Measurements from ENCODE around the gene TWF2. TPM values are rescaled to one million over a fixed set of nuclear protein-coding genes. Genes with fewer than 3 reads are reported as not detected.

The TWF2 gene
- total RNA-seq, 1 experiment from 2014 or later, result 102 TPM

GRCh38 chr3:52218937-52219650 is 19.9 kb downstream of the TWF2 start:
- peak overlapping the region; percentile 43 for H3K4me3 ChIP-seq
- no peaks in the 10 kb centered on the region; the same call in 1 of the 2 replicates for H3K79me2 ChIP-seq (ENCODE audit: low read depth)
- BruUV-seq (replicated peaks), result no TSS peak
- H3K4me1 ChIP-seq (replicated peaks; ENCODE audit: insufficient read depth), result peaks cover 66% of the 10 kb centered on the region
- no peaks in the 10 kb centered on the region for H3K9me2 ChIP-seq (ENCODE audit: insufficient read depth)
- H4K20me1 ChIP-seq (ENCODE audit: insufficient read depth), result no peaks in the 10 kb centered on the region
- H2AFZ ChIP-seq, result no peak overlapping the region
- H3K36me3 ChIP-seq (ENCODE audit: low read depth), result peaks cover 5% of the 10 kb centered on the region; the same call in 1 of the 2 replicates
- CTCF ChIA-PET, result interaction anchor here (0.6 to 1.5 kb wide), 7 partner anchors 18 to 891 kb away, joined by 3 to 16 read pairs (median 4); no protein-coding TSS in a partner anchor
- POLR2A ChIA-PET (ENCODE audit: unreplicated experiment), result interaction anchor here (0.7 kb wide), 4 partner anchors 18 to 719 kb away, joined by 3 to 20 read pairs (median 4); partner anchors contain the start of genes GLYCTK and RRP9
- peak overlapping the region; percentile 97 for H3K27ac ChIP-seq
- peaks cover 43% of the 10 kb centered on the region for H3F3A ChIP-seq (ENCODE audit: insufficient read depth, low read depth)
- DNase-seq, result peak; percentile 85 to 90
- peak overlapping the region; percentile 69 for H3K4me2 ChIP-seq
- H3K9me3 ChIP-seq (ENCODE audit: insufficient read depth, low read depth), result no peaks in the 10 kb centered on the region
- TF ChIP-seq CTCF (conservative IDR thresholded peaks at IDR 0.05), result no peak
- no peak for TF ChIP-seq EZH2 (IDR thresholded peaks at IDR 0.05; ENCODE audit: low read depth)
- intact Hi-C loops (cut with micrococcal nuclease; ENCODE audit: unreplicated experiment), result loop anchor here (5.0 kb wide), 3 partner anchors 68 to 233 kb away; partner anchors contain the start of genes GLYCTK and TNNC1
- H3K27me3 ChIP-seq (ENCODE audit: insufficient read depth, low read depth), result no peaks in the 10 kb centered on the region

- peak overlapping the region; percentile 97 for H3K27ac ChIP-seq
- no peaks in the 10 kb centered on the region for H3K27me3 ChIP-seq (ENCODE audit: insufficient read depth, low read depth)
- peaks cover 10% of the 10 kb centered on the region; the same call in 1 of the 2 replicates for H3K36me3 ChIP-seq (ENCODE audit: low read depth)
- no peaks in the 10 kb centered on the region for H3K9me3 ChIP-seq (ENCODE audit: insufficient read depth, low read depth)
- peak overlapping the region; percentile 43 for H3K4me3 ChIP-seq
- intact Hi-C loops (cut with micrococcal nuclease; ENCODE audit: unreplicated experiment), result loop anchor here (5.0 kb wide), 3 partner anchors 69 to 234 kb away; partner anchors contain the start of genes GLYCTK and TNNC1
- CTCF ChIA-PET, result interaction anchor here (0.9 to 1.5 kb wide), 4 partner anchors 63 to 222 kb away, joined by 3 to 16 read pairs (median 4); no protein-coding TSS in a partner anchor
- H3F3A ChIP-seq (ENCODE audit: insufficient read depth, low read depth), result peaks cover 43% of the 10 kb centered on the region
- H4K20me1 ChIP-seq (ENCODE audit: insufficient read depth), result no peaks in the 10 kb centered on the region
- TF ChIP-seq CTCF (conservative IDR thresholded peaks at IDR 0.05) (no peak), EZH2 (IDR thresholded peaks at IDR 0.05; ENCODE audit: low read depth) (no peak)
- H2AFZ ChIP-seq, result no peak overlapping the region
- H3K9me2 ChIP-seq (ENCODE audit: insufficient read depth), result no peaks in the 10 kb centered on the region
- no peak for DNase-seq
- no peaks in the 10 kb centered on the region; the same call in 1 of the 2 replicates for H3K79me2 ChIP-seq (ENCODE audit: low read depth)
- H3K4me2 ChIP-seq, result peak overlapping the region; percentile 69
- BruUV-seq (replicated peaks), result no TSS peak
- POLR2A ChIA-PET (ENCODE audit: unreplicated experiment), result interaction anchor here (0.6 to 0.7 kb wide), 3 partner anchors 180 to 480 kb away, joined by 3 to 9 read pairs (median 3); partner anchors contain the start of gene RRP9
- H3K4me1 ChIP-seq (replicated peaks; ENCODE audit: insufficient read depth), result peaks cover 66% of the 10 kb centered on the region
Measured at GRCh38 chr3:52218454-52218853, 20.5 kb downstream of the TWF2 start.

GRCh38 chr3:52218026-52218425 is 20.9 kb downstream of the TWF2 start:
- DNase-seq, result no peak
- ChIA-PET POLR2A (ENCODE audit: unreplicated experiment) (interaction anchor here (0.6 kb wide), 2 partner anchors 181 to 479 kb away, joined by 3 to 9 read pairs; no protein-coding TSS in a partner anchor), CTCF (interaction anchor here (1.5 kb wide), 1 partner anchor 121 kb away, joined by 4 read pairs; no protein-coding TSS in a partner anchor)
- no peaks in the 10 kb centered on the region for H3K9me3 ChIP-seq (ENCODE audit: insufficient read depth, low read depth)
- H3K27ac ChIP-seq, result peak overlapping the region; percentile 97
- peaks cover 66% of the 10 kb centered on the region for H3K4me1 ChIP-seq (replicated peaks; ENCODE audit: insufficient read depth)
- TSS peak; percentile 58 for BruUV-seq (replicated peaks)
- no peak overlapping the region for H2AFZ ChIP-seq
- intact Hi-C loops (cut with micrococcal nuclease; ENCODE audit: unreplicated experiment), result loop anchor here (5.0 kb wide), 3 partner anchors 69 to 234 kb away; partner anchors contain the start of genes GLYCTK and TNNC1
- H3K4me2 ChIP-seq, result peak overlapping the region; percentile 69
- no peaks in the 10 kb centered on the region for H3K27me3 ChIP-seq (ENCODE audit: insufficient read depth, low read depth)
- no peaks in the 10 kb centered on the region for H3K9me2 ChIP-seq (ENCODE audit: insufficient read depth)
- H4K20me1 ChIP-seq (ENCODE audit: insufficient read depth), result no peaks in the 10 kb centered on the region
- no peak for TF ChIP-seq CTCF (conservative IDR thresholded peaks at IDR 0.05)
- peaks cover 43% of the 10 kb centered on the region for H3F3A ChIP-seq (ENCODE audit: insufficient read depth, low read depth)
- peaks cover 11% of the 10 kb centered on the region; the same call in 1 of the 2 replicates for H3K36me3 ChIP-seq (ENCODE audit: low read depth)
- peak overlapping the region; percentile 43 for H3K4me3 ChIP-seq
- H3K79me2 ChIP-seq (ENCODE audit: low read depth), result no peaks in the 10 kb centered on the region; the same call in 1 of the 2 replicates
